HepG2 (cell line): ENCODE results near the gene NEK6. TPM values are rescaled to one million over a fixed set of nuclear protein-coding genes. Genes with fewer than 3 reads are reported as not detected.

Experiments
- ATAC-seq: fragments of 200-7000 bp; cut with Tn5 transposase; 3 replicates; pipeline ENCODE4 v1.9.1; 2020; ENCODE audit warnings: mild to moderate bottlenecking, moderate library complexity
- BruUV-seq: library from RNA; stranded (reverse); fragments of 400-500 nt; replicated peaks from 2 replicates; lab custom pipeline; 2021; lab: Mats Ljungman, UMichigan
- CTCF ChIA-PET: fragments of 300-600 bp; formaldehyde crosslinking; extraction: SDS; loops from one replicate; lab custom pipeline; 2021; ENCODE audit warnings: low total read pairs, inconsistent platforms, low intra/inter-chr PET ratio; lab: Yijun Ruan, JAX
- POLR2A ChIA-PET: fragments of 350-600 bp; sonication (Branson Sonifier 250); formaldehyde crosslinking; loops from one replicate; lab custom pipeline; 2020; ENCODE audit warnings: antibody characterized with exemption, inconsistent platforms; lab: Yijun Ruan, JAX
- DNase-seq: peaks from one replicate; pipeline ENCODE4 v3.0.0-alpha.2; 2015; ENCODE audit warnings: low spot score
- FAIRE-seq: peaks from 3 replicates; lab custom pipeline; 2011; peaks lifted over from hg19 to GRCh38; lab: Jason Lieb, UNC
- H2AFZ ChIP-seq: one replicate; pipeline ENCODE4 v1.6.1; 2011; ENCODE audit warnings: low read length, inconsistent platforms
- H3K27ac ChIP-seq: fragments of 300-600 bp; 3 replicates; pipeline ENCODE4 v1.8.0; 2011; ENCODE audit warnings: mixed run types, mild to moderate bottlenecking, mixed read lengths, low read length, inconsistent platforms; ENCODE audit not compliant: insufficient read depth; ENCODE audit errors: extremely low read length
- H3K27me3 ChIP-seq, 2 experiments: fragments of 200-600 bp in 1 of 2; 2 replicates in 1 of 2; 3 replicates in 1 of 2; pipeline versions ENCODE4 v1.6.0 to v1.8.0; 2011; ENCODE audit warnings: low read length in 2 of 2, mild to moderate bottlenecking in 2 of 2, moderate library complexity in 2 of 2, inconsistent platforms in 1 of 2; ENCODE audit not compliant: insufficient read depth in 2 of 2, control insufficient read depth in 1 of 2
- H3K36me3 ChIP-seq, 2 experiments: fragments of 200-600 bp in 1 of 2; replicated peaks in 1 of 2; 2 replicates in 1 of 2; 3 replicates in 1 of 2; pipeline versions ENCODE4 v1.5.1 to v1.8.0; 2011; ENCODE audit warnings: low read length in 2 of 2, inconsistent platforms in 1 of 2; ENCODE audit not compliant: insufficient read depth in 2 of 2, control insufficient read depth in 1 of 2
- H3K4me1 ChIP-seq: 2 replicates; pipeline ENCODE4 v1.5.1; 2012; ENCODE audit warnings: low read length, inconsistent platforms; ENCODE audit not compliant: insufficient read depth
- H3K4me2 ChIP-seq: 2 replicates; pipeline ENCODE4 v1.6.0; 2011; ENCODE audit warnings: low read depth, low read length, inconsistent platforms
- H3K4me3 ChIP-seq, 3 experiments: fragments of 200-600 bp in 1 of 3; sonication (generic), shearing (Covaris generic) in 1 of 3; replicated peaks in 1 of 3; 2 replicates each; pipeline ENCODE4 v1.5.1; 2011 to 2016; ENCODE audit warnings: low read length in 3 of 3, inconsistent platforms in 2 of 3, low read depth in 2 of 3, mild to moderate bottlenecking in 2 of 3, control low read depth in 1 of 3, mixed read lengths in 1 of 3; ENCODE audit not compliant: insufficient read depth in 1 of 3
- H3K79me2 ChIP-seq: one replicate; pipeline ENCODE4 v1.6.1; 2011; ENCODE audit warnings: low read length, inconsistent platforms; ENCODE audit not compliant: insufficient read depth
- H3K9ac ChIP-seq: 2 replicates; pipeline ENCODE4 v1.6.0; 2011; ENCODE audit warnings: mild to moderate bottlenecking, low read depth, low read length, inconsistent platforms; ENCODE audit not compliant: insufficient read depth
- H3K9me3 ChIP-seq: 2 replicates; pipeline ENCODE4 v1.5.1; 2012; ENCODE audit warnings: mild to moderate bottlenecking, low read length
- H4K20me1 ChIP-seq: 2 replicates; pipeline ENCODE4 v1.6.0; 2011; ENCODE audit warnings: inconsistent platforms, mild to moderate bottlenecking, low read length, moderate library complexity; ENCODE audit not compliant: insufficient read depth
- AGO2 ChIP-seq: fragments of 200-400 bp; formaldehyde crosslinking; optimal IDR thresholded peaks from 2 replicates; pipeline ENCODE3; 2017; ENCODE audit warnings: mild to moderate bottlenecking, low read depth, low read length, moderate library complexity
- ARHGAP35 ChIP-seq: sonication (generic); formaldehyde crosslinking; IDR thresholded peaks from 2 replicates; pipeline ENCODE4 v1.9.0; 2022; ENCODE audit warnings: mild to moderate bottlenecking, inconsistent platforms, moderate library complexity, missing genetic modification reagents, borderline replicate concordance
- EHMT2 ChIP-seq: fragments of 200-600 bp; sonication (generic); IDR thresholded peaks from 2 replicates; pipeline ENCODE4 v1.7.0; 2017; ENCODE audit warnings: antibody characterized with exemption, low read depth, low read length, borderline replicate concordance
- HMGXB4 ChIP-seq, 2 experiments: sonication (generic) in 1 of 2; formaldehyde crosslinking in 1 of 2; IDR thresholded peaks; 2 replicates each; pipeline versions ENCODE4 v1.4.0 to v1.6.1; 2018 to 2020; ENCODE audit warnings: missing genetic modification reagents in 2 of 2, borderline replicate concordance in 1 of 2, low read depth in 1 of 2, mild to moderate bottlenecking in 1 of 2, missing biosample characterization in 1 of 2
- POLR2A ChIP-seq, 2 experiments: IDR thresholded peaks; 2 replicates each; pipeline ENCODE4 v1.6.1; 2011; ENCODE audit warnings: low read depth in 2 of 2, low read length in 2 of 2, mild to moderate bottlenecking in 1 of 2, moderate library complexity in 1 of 2; ENCODE audit not compliant: insufficient read depth in 1 of 2
- RBM22 ChIP-seq: fragments of 200-400 bp; formaldehyde crosslinking; optimal IDR thresholded peaks from 2 replicates; pipeline ENCODE3; 2017; ENCODE audit warnings: mild to moderate bottlenecking, low read length, moderate library complexity
- ZFP90 ChIP-seq: sonication (generic); formaldehyde crosslinking; IDR thresholded peaks from 2 replicates; pipeline ENCODE4 v1.8.0; 2022; ENCODE audit warnings: missing genetic modification reagents, mild to moderate bottlenecking, inconsistent platforms, borderline replicate concordance
- ZNF136 ChIP-seq: sonication (generic); formaldehyde crosslinking; IDR thresholded peaks from 2 replicates; pipeline ENCODE4 v1.8.1; 2022; ENCODE audit warnings: low read depth, mild to moderate bottlenecking, moderate library complexity, missing genetic modification reagents
- WGBS: methylation state at CpG from one replicate; pipeline ENCODE4 v1.1.6; 2017; ENCODE audit warnings: low lambda C conversion rate; 5-methylcytosine and 5-hydroxymethylcytosine counted together
- in situ Hi-C: cut with HindIII; loops from 2 replicates; pipeline ENCODE4 v1.10.0; 2017; ENCODE audit warnings: low pct_unique_long_range_greater_than_20kb; ENCODE audit not compliant: extremely low pct_ligation_motif_present
- intact Hi-C: fragments of 100-400 bp; cut with micrococcal nuclease; formaldehyde crosslinking; loops from one replicate; pipeline ENCODE4 v1.10.0; 2022; ENCODE audit not compliant: unreplicated experiment
- polyA plus RNA-seq, 8 experiments: library from polyadenylated mRNA; depleted of rRNA in 3 of 8; stranded (reverse) in 7 of 8; unstranded in 1 of 8; fragments of >200 nt; fragmentation: Illumina TruSeq in 4 of 8; extraction: Trizol in 4 of 8; gene quantifications; 2 replicates each; pipeline versions ENCODE4 v1.2.1 to v1.2.3, GENCODE V29; 2011 to 2016; ENCODE audit warnings: low read depth in 4 of 8, missing spikeins in 1 of 8, mixed read lengths in 1 of 8; ENCODE audit not compliant: insufficient read depth in 1 of 8
- total RNA-seq, 5 experiments: library from RNA; depleted of rRNA; stranded (reverse); fragments of >200 nt; fragmentation: Illumina TruSeq; extraction: Trizol; gene quantifications; 2 replicates each; pipeline ENCODE4 v1.2.3, GENCODE V29; 2016; ENCODE audit warnings: low read depth in 1 of 5

NEK6 gene
- total and polyA plus RNA-seq, 2 of the 13 experiments (the other 11 are each of a cell fraction or from before 2014, with no cell fraction given) = 30.4 to 119 TPM

DNA sequence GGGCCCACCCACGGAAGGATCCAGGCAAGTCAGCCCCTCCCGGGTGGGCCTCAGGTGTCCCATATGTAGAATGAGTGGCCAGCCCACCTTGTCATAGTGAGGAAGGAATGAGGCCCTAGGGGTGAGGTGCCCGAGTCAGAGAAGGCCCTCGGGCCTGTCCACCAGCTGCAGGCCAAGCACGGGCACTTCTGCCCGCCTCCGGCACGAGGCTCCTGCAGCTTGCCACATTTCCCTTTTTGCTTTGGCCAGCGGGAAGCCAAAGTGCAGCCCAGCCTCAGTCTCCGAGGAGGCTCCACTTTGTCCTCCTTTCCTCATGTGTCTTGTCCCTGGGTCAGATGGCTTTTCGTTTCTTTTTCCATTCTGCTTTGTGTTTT is 84.6 kb downstream of the NEK6 start:
- no peaks in the 10 kb centered on the region for H3K4me1 ChIP-seq
- ATAC-seq = no peak
- no peak for FAIRE-seq
- intact Hi-C loops (no loop called here), in situ Hi-C loops (no loop called here)
- H3K9ac ChIP-seq = no peak overlapping the region
- WGBS = 98% methylated on average over 8 of the region's 11 CpGs
- peaks cover 28 to 76% of the 10 kb centered on the region in 2 experiments for H3K36me3 ChIP-seq
- H4K20me1 ChIP-seq = no peaks in the 10 kb centered on the region
- H3K4me2 ChIP-seq = no peak overlapping the region
- H3K27me3 ChIP-seq = no peaks in the 10 kb centered on the region
- no peak for DNase-seq
- no peak overlapping the region for H3K27ac ChIP-seq
- H2AFZ ChIP-seq = no peak overlapping the region
- TF ChIP-seq ZFP90 (CRISPR knock-in tag) (no peak), AGO2 (peak; percentile 74), RBM22 (peak; percentile 9)
- no peak overlapping the region for H3K4me3 ChIP-seq
- BruUV-seq = no TSS peak
- H3K79me2 ChIP-seq = no peaks in the 10 kb centered on the region
- H3K9me3 ChIP-seq = no peaks in the 10 kb centered on the region
- ChIA-PET POLR2A (no interaction called here), CTCF (no interaction called here)

GRCh38 chr9:124342776-124343485 is 85.2 kb downstream of the NEK6 start:
- in situ Hi-C loops (no loop called here), intact Hi-C loops (no loop called here)
- CTCF ChIA-PET = no interaction called here
- no peaks in the 10 kb centered on the region for H4K20me1 ChIP-seq
- no peaks in the 10 kb centered on the region for H3K4me1 ChIP-seq
- no peak overlapping the region for H3K4me3 ChIP-seq
- ATAC-seq = no peak
- FAIRE-seq = no peak
- no peaks in the 10 kb centered on the region for H3K79me2 ChIP-seq
- POLR2A ChIA-PET = no interaction called here
- no TSS peak for BruUV-seq
- no peak overlapping the region for H3K9ac ChIP-seq
- TF ChIP-seq AGO2 (peak; percentile 75), RBM22 (peak; percentile 7), HMGXB4 (CRISPR knock-in tag; IDR thresholded peaks at IDR 0.05; ENCODE audit: borderline replicate concordance in 1 of 2, low read depth in 1 of 2) (no peak), POLR2A (IDR thresholded peaks at IDR 0.05; ENCODE audit: insufficient read depth in 1 of 2, low read depth in 2 of 2, low read length in 2 of 2) (peak in 1 of 2 experiments; percentile 28; a peak in 1 of 4 replicates), EHMT2 (no peak), ARHGAP35 (no peak), ZNF136 (CRISPR knock-in tag) (no peak)
- no peaks in the 10 kb centered on the region for H3K27me3 ChIP-seq
- no peak overlapping the region for H3K27ac ChIP-seq
- H3K4me2 ChIP-seq = no peak overlapping the region
- H2AFZ ChIP-seq = no peak overlapping the region
- 95% methylated on average over 22 of the region's 26 CpGs for WGBS
- DNase-seq = no peak
- peaks cover 28 to 76% of the 10 kb centered on the region in 2 experiments for H3K36me3 ChIP-seq
- no peaks in the 10 kb centered on the region for H3K9me3 ChIP-seq
